WTC11 (cell line): ENCODE data around the gene AMIGO1. TPM values are rescaled to one million over a fixed set of nuclear protein-coding genes. Genes with fewer than 3 reads are reported as not detected.
A peak's percentile ranks its signal among the peaks of the same experiment; 100 is the strongest.

ENCODE experiments used
- E2F5 ChIP-seq: sonication (generic); formaldehyde crosslinking; IDR thresholded peaks from 2 replicates; pipeline ENCODE4 v1.8.1; 2022; ENCODE audit warnings: mild to moderate bottlenecking, moderate library complexity, missing genetic modification reagents
- FOXK1 ChIP-seq: sonication (generic); formaldehyde crosslinking; IDR thresholded peaks from 2 replicates; pipeline ENCODE4 v1.8.0; 2022; ENCODE audit warnings: mild to moderate bottlenecking, moderate library complexity, missing genetic modification reagents
- FOXP1 ChIP-seq: sonication (generic); formaldehyde crosslinking; IDR thresholded peaks from 2 replicates; pipeline ENCODE4 v1.8.0; 2022; ENCODE audit warnings: missing genetic modification reagents, mild to moderate bottlenecking, moderate library complexity, borderline replicate concordance
- JAZF1 ChIP-seq: fragments of 250-450 bp; sonication (Bioruptor Pico); IDR thresholded peaks from 2 replicates; pipeline ENCODE4 v1.9.0; 2021; ENCODE audit warnings: moderate library complexity, mild to moderate bottlenecking, inconsistent platforms
- KAT7 ChIP-seq: sonication (generic); formaldehyde crosslinking; IDR thresholded peaks from 2 replicates; pipeline ENCODE4 v1.8.1; 2023; ENCODE audit warnings: missing genetic modification reagents, mild to moderate bottlenecking, borderline replicate concordance
- MAX ChIP-seq: sonication (generic); formaldehyde crosslinking; IDR thresholded peaks from 2 replicates; pipeline ENCODE4 v1.8.0; 2022; ENCODE audit warnings: mild to moderate bottlenecking, missing genetic modification reagents
- SMAD3 ChIP-seq: sonication (generic); formaldehyde crosslinking; IDR thresholded peaks from 2 replicates; pipeline ENCODE4 v1.8.0; 2022; ENCODE audit warnings: missing genetic modification reagents, mild to moderate bottlenecking, borderline replicate concordance
- SP1 ChIP-seq: sonication (generic); formaldehyde crosslinking; conservative IDR thresholded peaks from 2 replicates; pipeline ENCODE4 v1.8.1; 2022; ENCODE audit warnings: missing genetic modification reagents
- ZBTB43 ChIP-seq: sonication (generic); formaldehyde crosslinking; IDR thresholded peaks from 2 replicates; pipeline ENCODE4 v1.8.1; 2023; ENCODE audit warnings: mild to moderate bottlenecking, missing genetic modification reagents
- ZNF121 ChIP-seq: sonication (generic); formaldehyde crosslinking; IDR thresholded peaks from 2 replicates; pipeline ENCODE4 v1.8.0; 2023; ENCODE audit warnings: missing genetic modification reagents
- ZNF138 ChIP-seq: sonication (generic); formaldehyde crosslinking; conservative IDR thresholded peaks from 2 replicates; pipeline ENCODE4 v1.8.1; 2022; ENCODE audit warnings: mild to moderate bottlenecking, moderate library complexity, missing genetic modification reagents
- ZNF423 ChIP-seq: fragments of 250-450 bp; sonication (Bioruptor Pico); IDR thresholded peaks from 2 replicates; pipeline ENCODE4 v2.1.2; 2022; ENCODE audit warnings: mild to moderate bottlenecking, moderate library complexity
- ZSCAN18 ChIP-seq: fragments of 250-450 bp; sonication (Bioruptor Pico); IDR thresholded peaks from 2 replicates; pipeline ENCODE4 v2.1.2; 2022; ENCODE audit warnings: mild to moderate bottlenecking, moderate library complexity
- total RNA-seq: library from RNA; stranded (reverse); gene quantifications from 3 replicates; pipeline ENCODE4 v1.2.3, GENCODE V29; 2021
- TF ChIP-seq, protein P1 (sequence below): fragments of 200-600 bp; IDR thresholded peaks from 2 replicates; pipeline ENCODE4 v1.8.0; 2022; ENCODE audit warnings: antibody characterized with exemption
- TF ChIP-seq, protein P2 (sequence below): sonication (generic); formaldehyde crosslinking; IDR thresholded peaks from 2 replicates; pipeline ENCODE4 v1.8.0; 2023; ENCODE audit warnings: missing genetic modification reagents, mild to moderate bottlenecking, borderline replicate concordance
- TF ChIP-seq, protein P3 (sequence below): sonication (generic); formaldehyde crosslinking; IDR thresholded peaks from 2 replicates; pipeline ENCODE4 v1.8.1; 2022; ENCODE audit warnings: low read depth, mild to moderate bottlenecking, moderate library complexity, missing genetic modification reagents, borderline replicate concordance
- TF ChIP-seq, protein P4 (sequence below): sonication (generic); formaldehyde crosslinking; IDR thresholded peaks from 2 replicates; pipeline ENCODE4 v1.8.0; 2022; ENCODE audit warnings: mild to moderate bottlenecking, missing genetic modification reagents

Gene AMIGO1
- total RNA-seq, 1 experiment from 2014 or later = 2.4 TPM

GRCh38 chr1:109493805-109494539 lies 15.6 kb downstream of the AMIGO1 start, which contains the start of gene CYB561D1 (continued):
- no peak for TF ChIP-seq ZNF138 (CRISPR knock-in tag)
- peak; percentile 63; the same call in 1 of the 2 replicates for TF ChIP-seq E2F5 (CRISPR knock-in tag)
- TF ChIP-seq, protein P1, sequence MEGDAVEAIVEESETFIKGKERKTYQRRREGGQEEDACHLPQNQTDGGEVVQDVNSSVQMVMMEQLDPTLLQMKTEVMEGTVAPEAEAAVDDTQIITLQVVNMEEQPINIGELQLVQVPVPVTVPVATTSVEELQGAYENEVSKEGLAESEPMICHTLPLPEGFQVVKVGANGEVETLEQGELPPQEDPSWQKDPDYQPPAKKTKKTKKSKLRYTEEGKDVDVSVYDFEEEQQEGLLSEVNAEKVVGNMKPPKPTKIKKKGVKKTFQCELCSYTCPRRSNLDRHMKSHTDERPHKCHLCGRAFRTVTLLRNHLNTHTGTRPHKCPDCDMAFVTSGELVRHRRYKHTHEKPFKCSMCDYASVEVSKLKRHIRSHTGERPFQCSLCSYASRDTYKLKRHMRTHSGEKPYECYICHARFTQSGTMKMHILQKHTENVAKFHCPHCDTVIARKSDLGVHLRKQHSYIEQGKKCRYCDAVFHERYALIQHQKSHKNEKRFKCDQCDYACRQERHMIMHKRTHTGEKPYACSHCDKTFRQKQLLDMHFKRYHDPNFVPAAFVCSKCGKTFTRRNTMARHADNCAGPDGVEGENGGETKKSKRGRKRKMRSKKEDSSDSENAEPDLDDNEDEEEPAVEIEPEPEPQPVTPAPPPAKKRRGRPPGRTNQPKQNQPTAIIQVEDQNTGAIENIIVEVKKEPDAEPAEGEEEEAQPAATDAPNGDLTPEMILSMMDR = peak; percentile 84
- TF ChIP-seq, protein P2, sequence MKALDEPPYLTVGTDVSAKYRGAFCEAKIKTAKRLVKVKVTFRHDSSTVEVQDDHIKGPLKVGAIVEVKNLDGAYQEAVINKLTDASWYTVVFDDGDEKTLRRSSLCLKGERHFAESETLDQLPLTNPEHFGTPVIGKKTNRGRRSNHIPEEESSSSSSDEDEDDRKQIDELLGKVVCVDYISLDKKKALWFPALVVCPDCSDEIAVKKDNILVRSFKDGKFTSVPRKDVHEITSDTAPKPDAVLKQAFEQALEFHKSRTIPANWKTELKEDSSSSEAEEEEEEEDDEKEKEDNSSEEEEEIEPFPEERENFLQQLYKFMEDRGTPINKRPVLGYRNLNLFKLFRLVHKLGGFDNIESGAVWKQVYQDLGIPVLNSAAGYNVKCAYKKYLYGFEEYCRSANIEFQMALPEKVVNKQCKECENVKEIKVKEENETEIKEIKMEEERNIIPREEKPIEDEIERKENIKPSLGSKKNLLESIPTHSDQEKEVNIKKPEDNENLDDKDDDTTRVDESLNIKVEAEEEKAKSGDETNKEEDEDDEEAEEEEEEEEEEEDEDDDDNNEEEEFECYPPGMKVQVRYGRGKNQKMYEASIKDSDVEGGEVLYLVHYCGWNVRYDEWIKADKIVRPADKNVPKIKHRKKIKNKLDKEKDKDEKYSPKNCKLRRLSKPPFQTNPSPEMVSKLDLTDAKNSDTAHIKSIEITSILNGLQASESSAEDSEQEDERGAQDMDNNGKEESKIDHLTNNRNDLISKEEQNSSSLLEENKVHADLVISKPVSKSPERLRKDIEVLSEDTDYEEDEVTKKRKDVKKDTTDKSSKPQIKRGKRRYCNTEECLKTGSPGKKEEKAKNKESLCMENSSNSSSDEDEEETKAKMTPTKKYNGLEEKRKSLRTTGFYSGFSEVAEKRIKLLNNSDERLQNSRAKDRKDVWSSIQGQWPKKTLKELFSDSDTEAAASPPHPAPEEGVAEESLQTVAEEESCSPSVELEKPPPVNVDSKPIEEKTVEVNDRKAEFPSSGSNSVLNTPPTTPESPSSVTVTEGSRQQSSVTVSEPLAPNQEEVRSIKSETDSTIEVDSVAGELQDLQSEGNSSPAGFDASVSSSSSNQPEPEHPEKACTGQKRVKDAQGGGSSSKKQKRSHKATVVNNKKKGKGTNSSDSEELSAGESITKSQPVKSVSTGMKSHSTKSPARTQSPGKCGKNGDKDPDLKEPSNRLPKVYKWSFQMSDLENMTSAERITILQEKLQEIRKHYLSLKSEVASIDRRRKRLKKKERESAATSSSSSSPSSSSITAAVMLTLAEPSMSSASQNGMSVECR (CRISPR knock-in tag) = peak; percentile 83; the same call in 1 of the 2 replicates
- 0 out of 2 replicates have a peak, but pooled peaks have one; percentile 47 for TF ChIP-seq ZNF121 (CRISPR knock-in tag)
- TF ChIP-seq, protein P3, sequence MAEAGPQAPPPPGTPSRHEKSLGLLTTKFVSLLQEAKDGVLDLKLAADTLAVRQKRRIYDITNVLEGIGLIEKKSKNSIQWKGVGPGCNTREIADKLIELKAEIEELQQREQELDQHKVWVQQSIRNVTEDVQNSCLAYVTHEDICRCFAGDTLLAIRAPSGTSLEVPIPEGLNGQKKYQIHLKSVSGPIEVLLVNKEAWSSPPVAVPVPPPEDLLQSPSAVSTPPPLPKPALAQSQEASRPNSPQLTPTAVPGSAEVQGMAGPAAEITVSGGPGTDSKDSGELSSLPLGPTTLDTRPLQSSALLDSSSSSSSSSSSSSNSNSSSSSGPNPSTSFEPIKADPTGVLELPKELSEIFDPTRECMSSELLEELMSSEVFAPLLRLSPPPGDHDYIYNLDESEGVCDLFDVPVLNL (CRISPR knock-in tag) = no peak
- TF ChIP-seq SP1 = peak; percentile 90
- no peak for TF ChIP-seq ZSCAN18 (CRISPR knock-in tag)
- TF ChIP-seq, protein P4, sequence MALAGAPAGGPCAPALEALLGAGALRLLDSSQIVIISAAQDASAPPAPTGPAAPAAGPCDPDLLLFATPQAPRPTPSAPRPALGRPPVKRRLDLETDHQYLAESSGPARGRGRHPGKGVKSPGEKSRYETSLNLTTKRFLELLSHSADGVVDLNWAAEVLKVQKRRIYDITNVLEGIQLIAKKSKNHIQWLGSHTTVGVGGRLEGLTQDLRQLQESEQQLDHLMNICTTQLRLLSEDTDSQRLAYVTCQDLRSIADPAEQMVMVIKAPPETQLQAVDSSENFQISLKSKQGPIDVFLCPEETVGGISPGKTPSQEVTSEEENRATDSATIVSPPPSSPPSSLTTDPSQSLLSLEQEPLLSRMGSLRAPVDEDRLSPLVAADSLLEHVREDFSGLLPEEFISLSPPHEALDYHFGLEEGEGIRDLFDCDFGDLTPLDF (CRISPR knock-in tag) = no peak
- TF ChIP-seq FOXK1 (CRISPR knock-in tag) = peak; percentile 67; the same call in 1 of the 2 replicates
- TF ChIP-seq KAT7 (CRISPR knock-in tag) = peak; percentile 76
- TF ChIP-seq ZNF423 (CRISPR knock-in tag) = peak; percentile 15; the same call in 1 of the 2 replicates
- no peak for TF ChIP-seq JAZF1 (CRISPR knock-in tag)
- no peak for TF ChIP-seq ZBTB43 (CRISPR knock-in tag)
- peak; percentile 78 for TF ChIP-seq MAX (CRISPR knock-in tag)
- peak; percentile 51; the same call in 1 of the 2 replicates for TF ChIP-seq FOXP1 (CRISPR knock-in tag)
- peak; percentile 16; the same call in 1 of the 2 replicates for TF ChIP-seq SMAD3 (CRISPR knock-in tag)
